ENCODE results near the gene JARID2.

The JARID2 gene

GRCh38 chr6:15520626-15521203, 274.8 kb downstream of the JARID2 start:
- no peak for DNase-seq (ENCODE audit: low read depth, low spot score)

DNA sequence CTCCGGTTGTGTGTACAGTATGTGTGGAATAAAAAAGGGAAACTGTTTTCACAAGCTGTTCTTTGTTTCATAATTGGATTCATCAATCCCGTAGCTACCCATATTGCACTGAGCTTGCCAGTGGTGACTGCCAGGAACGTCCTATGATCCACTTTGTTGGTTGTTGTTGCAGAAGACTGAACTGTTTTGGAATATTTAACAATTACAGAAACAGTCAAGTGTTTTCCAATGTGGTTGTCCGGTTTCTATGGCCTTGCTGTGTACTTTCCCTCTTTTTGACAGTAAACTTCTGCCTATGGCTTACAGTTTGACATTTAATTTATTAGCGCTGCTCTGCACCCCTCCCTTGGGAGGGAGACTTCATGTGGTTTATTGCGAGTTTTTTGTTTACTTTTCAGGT, 275.7 kb downstream of the JARID2 start:
- no peak for DNase-seq (ENCODE audit: low read depth, low spot score)

DNA sequence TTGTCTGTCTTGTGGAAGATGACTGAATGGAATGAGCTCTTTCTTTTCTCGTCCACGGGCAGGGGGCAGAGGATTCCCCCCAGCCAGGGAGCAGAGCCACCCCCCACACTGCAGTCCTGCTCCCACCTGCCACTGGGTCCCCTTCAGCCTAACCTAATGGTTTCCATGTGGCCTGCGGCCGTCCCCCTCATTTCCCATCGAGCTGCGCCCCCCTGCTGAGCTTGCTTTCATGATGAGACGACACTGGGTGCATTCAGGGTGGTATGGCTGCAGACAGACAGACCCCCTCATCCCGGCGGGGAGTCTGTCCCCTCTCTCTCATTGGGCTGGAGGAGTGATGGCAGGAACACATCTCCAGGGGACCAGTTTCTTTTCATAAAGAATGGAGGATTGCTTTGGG, 276.2 kb downstream of the JARID2 start:
- no peak for DNase-seq (ENCODE audit: low read depth, low spot score)

GRCh38 chr6:15522427-15522826, 276.6 kb downstream of the JARID2 start:
- no peak for DNase-seq (ENCODE audit: low read depth, low spot score)

- DNase-seq (ENCODE audit: low read depth, low spot score): no peak
Measured at GRCh38 chr6:15522856-15523529, 277.1 kb downstream of the JARID2 start.

DNA sequence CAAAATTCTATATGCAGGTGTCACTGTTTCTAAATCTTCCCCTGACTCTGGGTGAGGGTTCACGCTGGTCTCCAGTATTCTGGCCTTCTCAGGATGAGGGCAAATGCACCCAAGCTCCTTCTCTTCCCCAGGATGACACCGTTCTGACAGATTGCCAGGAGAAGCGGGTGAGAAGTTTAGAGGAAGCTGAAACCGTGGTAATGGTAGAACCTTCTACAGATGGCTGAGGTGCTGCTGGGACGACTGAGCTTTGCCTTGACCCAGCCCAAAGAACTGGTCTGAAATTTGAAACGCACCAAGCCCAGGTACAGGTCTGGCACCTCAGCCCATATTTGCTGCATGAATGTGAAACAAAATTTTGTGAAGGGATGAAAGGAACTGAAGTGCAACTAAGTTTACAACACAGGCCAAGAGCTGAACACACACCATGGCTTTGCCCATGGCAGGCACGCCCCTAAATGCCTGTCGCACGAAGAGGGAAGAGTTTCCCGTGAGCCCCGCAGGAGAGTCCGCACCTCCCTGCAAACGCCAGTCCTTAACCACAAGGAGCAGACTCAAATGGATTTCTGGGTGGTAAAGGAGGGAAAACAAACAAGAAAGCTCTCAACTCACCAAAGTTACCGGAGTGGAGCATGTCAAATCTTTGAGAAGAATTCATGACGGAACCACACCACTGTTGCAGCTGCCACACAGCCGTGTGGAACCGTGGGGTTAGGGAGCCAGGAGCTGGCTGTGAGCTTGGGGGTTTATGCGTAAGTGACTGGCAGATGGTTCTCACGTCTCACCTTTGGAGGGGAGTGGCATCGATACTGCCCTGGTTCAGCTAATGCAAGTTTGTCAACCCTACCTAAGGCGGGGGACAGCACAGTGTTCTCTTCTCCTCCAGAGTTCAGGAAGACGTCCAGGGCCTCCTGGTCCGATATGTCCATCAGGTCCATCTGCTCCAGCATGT, 278.1 kb downstream of the JARID2 start:
- DNase-seq (ENCODE audit: low read depth, low spot score): no peak

DNA sequence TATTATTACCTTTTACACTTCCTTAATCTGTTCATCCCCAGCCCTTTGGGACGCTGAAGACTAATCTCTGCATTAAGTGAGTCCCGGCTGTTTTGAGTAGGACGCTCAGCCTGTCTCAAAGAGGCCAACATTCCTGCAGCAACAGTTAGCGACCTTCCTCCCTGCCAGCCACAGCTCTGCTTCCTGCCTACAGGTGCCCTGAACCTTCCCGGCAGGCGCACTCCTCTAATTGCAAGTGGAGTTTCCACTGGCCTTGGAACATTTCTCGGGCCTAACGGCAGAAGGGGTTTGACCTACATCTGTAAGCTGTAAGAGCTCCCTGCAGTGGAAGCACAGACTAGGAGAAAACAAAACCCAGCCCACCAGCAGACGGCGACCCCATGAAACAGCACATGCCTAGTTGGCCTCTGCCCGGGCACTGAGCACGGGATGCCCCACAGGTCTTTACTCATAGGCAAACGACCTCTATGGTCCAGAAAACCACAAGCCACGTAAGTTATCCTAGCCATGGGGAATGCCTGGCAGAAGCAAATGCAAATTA, 279.1 kb downstream of the JARID2 start:
- no peak for DNase-seq (ENCODE audit: low read depth, low spot score)

GRCh38 chr6:15526212-15526701, 280.4 kb downstream of the JARID2 start:
- no peak for DNase-seq (ENCODE audit: low read depth, low spot score)

GRCh38 chr6:15527838-15528617, 282.2 kb downstream of the JARID2 start:
- no peak for DNase-seq (ENCODE audit: low read depth, low spot score)

- DNase-seq (ENCODE audit: low read depth, low spot score): no peak
Measured at GRCh38 chr6:15528870-15529269, 283.0 kb downstream of the JARID2 start.

GRCh38 chr6:15530411-15530810, 284.5 kb downstream of the JARID2 start:
- no peak for DNase-seq (ENCODE audit: low read depth, low spot score)

DNA sequence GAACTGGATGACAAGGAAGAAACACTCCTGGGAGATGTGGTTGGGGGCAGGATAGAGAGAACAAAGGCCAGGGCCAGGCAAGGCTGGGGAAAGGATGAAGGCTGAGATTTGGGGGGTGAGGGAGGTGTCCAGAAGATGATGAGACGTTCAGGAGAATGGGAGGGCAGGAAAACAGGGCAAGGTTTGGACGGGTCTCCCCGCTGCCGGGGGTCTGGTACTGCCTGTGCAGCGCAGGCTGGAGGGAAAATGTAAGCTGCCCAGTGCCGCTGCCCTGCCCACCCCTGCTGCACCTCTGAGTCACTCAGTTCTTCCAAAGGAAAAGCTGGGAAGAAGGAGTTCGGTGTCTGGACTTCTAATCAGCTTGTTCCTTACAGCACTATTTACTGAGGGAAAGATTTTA, 286.1 kb downstream of the JARID2 start:
- no peak for DNase-seq (ENCODE audit: low read depth, low spot score)

DNA sequence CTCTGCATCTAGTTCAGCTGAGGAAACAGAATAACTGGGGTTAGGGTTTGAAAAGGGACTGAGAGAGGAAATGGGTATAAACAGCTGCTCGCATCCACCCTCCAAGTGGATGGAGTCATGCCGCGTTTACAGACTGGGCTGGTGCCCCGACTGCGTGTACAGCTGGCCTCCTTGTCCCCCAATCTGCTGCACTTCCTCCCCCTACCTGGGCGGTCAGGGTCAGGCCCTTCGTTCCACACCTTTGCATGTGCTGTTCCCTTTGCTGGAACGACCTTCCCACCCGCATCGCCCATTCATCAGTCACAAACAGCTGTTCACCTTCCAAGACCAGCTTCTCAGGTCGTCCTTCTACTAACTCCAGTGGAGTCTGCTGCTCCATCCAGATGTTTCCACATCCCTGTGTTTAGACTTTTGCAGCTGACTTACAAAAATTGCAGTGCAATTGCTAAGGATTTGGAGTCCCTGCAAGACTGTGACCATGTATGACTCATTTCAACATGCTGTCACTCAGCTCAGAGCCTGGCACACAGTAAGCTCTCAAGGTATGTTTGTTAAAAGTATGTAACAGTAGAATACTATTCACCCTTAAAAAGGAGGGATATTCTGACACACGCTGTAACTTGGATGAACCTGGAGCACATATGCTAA, 287.6 kb downstream of the JARID2 start:
- no peak for DNase-seq (ENCODE audit: low read depth, low spot score)

- no peak for DNase-seq (ENCODE audit: low read depth, low spot score)
Measured at GRCh38 chr6:15534974-15535373, 289.1 kb downstream of the JARID2 start.

DNA sequence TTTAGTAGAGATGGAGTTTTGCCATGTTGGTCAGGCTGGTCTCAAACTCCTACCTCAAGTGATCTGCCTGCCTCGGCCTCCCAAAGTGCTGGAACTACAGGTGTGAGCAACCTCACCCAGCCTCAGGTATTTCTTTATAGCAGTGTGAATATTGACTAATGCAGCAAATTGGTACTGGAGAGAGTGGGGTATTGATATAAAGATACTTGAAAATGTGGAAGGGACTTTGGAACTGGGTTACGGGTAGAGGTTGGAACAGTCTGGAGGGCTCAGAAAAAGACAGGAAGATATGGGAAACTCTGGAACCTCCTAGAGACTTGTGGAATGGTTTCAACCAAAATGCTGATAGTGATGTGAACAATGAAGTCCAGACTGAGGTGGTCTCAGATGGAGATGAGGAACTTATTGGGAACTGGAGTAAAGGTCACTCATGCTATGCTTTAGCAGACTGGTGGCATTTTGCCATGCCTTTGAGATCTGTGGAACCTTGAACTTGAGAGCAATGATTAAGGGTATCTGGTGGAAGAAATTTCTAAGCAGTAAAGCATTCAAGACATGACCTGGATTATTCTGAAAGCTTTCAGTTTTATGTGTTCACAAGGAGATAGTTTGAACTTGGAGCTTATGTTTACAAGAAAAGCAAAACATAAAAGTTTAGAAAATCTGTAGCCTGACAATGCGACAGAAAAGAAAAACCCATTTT, 289.8 kb downstream of the JARID2 start:
- no peak for DNase-seq (ENCODE audit: low read depth, low spot score)

DNA sequence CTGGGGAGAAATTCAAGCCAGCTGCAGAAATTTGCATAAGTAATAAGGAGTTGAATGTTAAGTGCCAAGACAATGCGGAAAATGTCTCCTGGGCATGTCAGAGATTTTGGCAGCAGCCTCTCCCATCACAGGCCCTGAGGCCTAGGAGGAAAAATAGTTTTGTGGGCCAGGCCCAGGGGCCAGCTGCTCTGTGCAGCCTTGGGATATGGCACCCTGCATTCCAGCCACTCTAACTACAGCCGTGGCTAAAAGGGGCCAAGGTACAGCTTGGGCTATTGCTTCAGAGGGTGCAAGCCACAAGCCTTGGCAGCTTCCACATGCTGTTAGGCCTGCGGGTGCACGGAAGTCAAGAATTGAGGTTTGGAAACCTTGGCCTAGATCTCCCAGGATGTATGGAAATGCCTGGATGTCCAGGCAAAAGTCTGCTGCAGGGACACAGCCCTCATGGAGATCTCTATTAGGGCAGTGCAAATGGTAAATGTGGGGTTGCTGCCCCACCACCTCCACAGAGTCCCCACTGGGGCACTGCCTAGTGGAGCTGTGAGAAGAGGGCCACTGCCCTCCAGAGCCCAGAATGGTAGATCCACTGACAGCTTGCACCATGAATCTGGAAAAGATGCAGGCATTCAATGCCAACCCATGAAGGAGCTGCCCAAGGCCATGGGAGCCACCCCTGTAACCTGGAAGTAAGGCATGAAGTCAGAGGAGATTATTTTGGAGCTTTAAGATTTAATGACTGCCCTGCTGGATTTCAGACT, 290.5 kb downstream of the JARID2 start:
- no peak for DNase-seq (ENCODE audit: low read depth, low spot score)

DNA sequence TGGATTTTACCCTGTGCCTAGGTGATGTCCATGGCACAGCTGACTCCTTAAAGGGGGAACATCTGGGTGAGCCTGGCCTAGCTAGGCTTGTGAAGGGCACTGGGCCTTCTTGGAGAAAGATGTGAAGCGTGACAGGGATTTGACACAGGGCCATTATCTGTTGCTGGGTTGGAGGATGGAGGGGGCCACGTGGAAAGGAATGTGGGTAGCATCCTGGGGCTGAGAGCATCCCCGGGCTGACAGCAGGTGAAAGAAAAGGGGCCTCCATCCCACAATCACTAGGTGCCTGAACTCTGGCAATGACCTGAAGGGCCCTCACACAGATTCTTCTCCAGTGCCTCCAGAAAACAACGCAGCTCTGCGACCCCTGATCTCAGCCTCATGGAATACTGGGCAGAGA, 292.2 kb downstream of the JARID2 start:
- no peak for DNase-seq (ENCODE audit: low read depth, low spot score)

DNA sequence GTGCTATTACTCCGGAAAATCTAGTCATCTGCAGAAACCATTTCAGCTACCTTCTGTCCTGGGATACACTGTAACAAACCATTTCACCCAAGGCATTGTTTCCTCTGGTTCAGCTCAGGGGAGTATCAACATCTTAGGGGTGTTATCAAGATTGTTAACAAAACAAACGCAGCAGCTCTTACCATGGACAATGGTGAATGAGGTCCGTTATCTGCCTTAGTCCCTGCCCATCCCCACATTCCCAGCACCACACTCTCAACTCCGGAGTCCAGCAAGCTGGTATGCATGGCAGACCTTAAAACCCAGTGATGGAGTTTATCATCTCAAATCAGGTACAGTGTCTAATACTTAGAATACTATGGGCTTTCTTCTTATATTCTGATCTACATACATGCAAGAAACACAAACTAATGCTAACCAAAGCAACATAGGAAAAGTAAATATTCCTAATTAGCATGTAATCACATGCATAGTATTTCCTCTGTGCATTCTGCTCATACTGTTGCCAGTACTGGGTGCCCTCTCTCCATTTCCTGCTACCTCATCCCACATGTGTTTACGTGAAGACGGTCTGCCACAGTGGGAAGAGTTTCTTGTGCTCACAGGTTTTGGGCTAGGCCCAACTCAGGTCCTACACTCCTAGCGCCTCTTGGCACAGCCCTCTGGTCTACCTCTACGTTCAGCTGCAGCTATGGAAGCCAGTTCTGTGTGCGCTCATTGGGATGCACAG, 293.1 kb downstream of the JARID2 start:
- DNase-seq (ENCODE audit: low read depth, low spot score): no peak
